Thoracic aorta (tissue), 2 donors: ENCODE results near the gene KCND3. TPM values are rescaled to one million over a fixed set of nuclear protein-coding genes. Genes with fewer than 3 reads are reported as not detected.

Experiments used
- ATAC-seq: fragments of 150-250 bp; one replicate; pipeline ENCODE4 v1.8.0; 2017; ENCODE audit warnings: low read depth; ENCODE audit not compliant: insufficient number of reproducible peaks, low FRiP score
- DNase-seq: peaks from one replicate; pipeline ENCODE4 v3.0.0-alpha.2; 2020; ENCODE audit warnings: low spot score
- H3K27ac ChIP-seq, 2 donors: fragments of 200-600 bp; sonication (generic); 1 replicate in 1 of 2; 2 replicates in 1 of 2; pipeline ENCODE4 v1.5.1; 2016; ENCODE audit warnings: mild to moderate bottlenecking in 2 of 2, moderate library complexity in 2 of 2
- H3K27me3 ChIP-seq: fragments of 200-600 bp; sonication (generic); replicated peaks from 2 replicates; pipeline ENCODE4 v1.6.0; 2016; ENCODE audit warnings: mild to moderate bottlenecking; ENCODE audit not compliant: insufficient read depth
- H3K36me3 ChIP-seq: fragments of 200-600 bp; sonication (generic); one replicate; pipeline ENCODE4 v1.5.1; 2016
- H3K4me1 ChIP-seq, 2 donors: fragments of 200-600 bp; sonication (generic); 1 replicate in 1 of 2; 2 replicates in 1 of 2; pipeline versions ENCODE4 v1.5.1 to v1.6.0; 2016; ENCODE audit warnings: low read depth in 2 of 2, mild to moderate bottlenecking in 1 of 2; ENCODE audit not compliant: control insufficient read depth in 1 of 2
- H3K4me3 ChIP-seq: fragments of 200-600 bp; sonication (generic); 2 replicates; pipeline ENCODE4 v1.5.1; 2016; ENCODE audit warnings: mild to moderate bottlenecking
- H3K9me3 ChIP-seq: fragments of 200-600 bp; sonication (generic); 2 replicates; pipeline ENCODE4 v1.5.1; 2016
- CTCF ChIP-seq: fragments of 200-600 bp; sonication (generic); IDR thresholded peaks from one replicate; pipeline ENCODE4 v1.5.1; 2019; ENCODE audit warnings: antibody characterized with exemption
- total RNA-seq, 2 donors: library from RNA; depleted of rRNA; stranded (reverse); fragments of >200 nt; gene quantifications; one replicate each; pipeline versions ENCODE4 v1.1.0 to v1.2.3, GENCODE V29; 2016

KCND3 gene
- total RNA-seq, 2 donors from 2014 or later: 12.3 to 16.6 TPM

DNA sequence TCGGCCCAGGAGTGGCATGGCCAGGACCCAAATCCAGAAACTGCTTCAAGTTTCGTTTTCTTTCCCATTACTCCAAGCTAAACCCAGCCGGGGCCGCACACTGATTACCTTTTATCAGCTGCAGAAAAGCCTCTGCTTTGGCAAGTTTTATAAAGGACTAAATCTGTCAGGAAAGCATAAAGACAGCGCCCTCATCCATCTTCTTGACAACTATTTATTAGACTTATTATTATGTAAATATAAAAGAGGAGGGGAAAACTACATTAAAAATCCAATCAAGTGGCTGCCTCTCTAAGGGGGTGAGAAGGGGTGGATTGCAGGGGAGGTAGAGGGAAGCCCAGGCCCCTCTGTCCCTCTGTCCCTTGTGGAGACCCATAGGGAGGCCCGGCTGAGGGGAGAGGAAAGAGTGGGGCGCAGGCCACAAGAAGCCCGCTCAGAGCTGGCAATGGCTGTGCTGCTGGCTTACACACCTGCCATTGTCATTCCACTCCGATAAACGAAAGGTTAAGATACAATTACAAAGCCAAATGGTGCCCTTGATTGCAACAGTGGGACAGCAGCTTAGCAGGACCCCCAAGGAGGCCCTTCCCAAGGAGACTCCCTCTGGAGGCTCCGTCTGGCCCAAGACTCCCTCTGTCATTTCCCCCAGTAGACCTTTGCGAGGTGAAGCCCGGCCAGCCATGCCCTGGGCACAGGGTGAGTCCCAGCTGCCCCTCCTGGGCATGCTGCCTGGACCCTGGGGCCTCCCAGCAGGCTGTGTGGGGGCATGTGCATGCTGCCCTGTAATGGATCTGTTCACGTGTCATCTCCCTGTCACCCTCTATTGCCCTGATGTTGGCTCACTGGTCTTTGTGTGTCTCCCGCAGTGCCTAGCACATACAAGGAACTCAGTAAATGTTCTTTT lies 45.4 kb downstream of the KCND3 start:
- no peak overlapping the region for H3K27ac ChIP-seq
- no peaks in the 10 kb centered on the region for H3K36me3 ChIP-seq
- TF ChIP-seq CTCF: no peak
- no peaks in the 10 kb centered on the region for H3K4me1 ChIP-seq
- ATAC-seq: no peak
- H3K27me3 ChIP-seq: no peaks in the 10 kb centered on the region
- H3K4me3 ChIP-seq: no peak overlapping the region
- no peak for DNase-seq
- no peaks in the 10 kb centered on the region for H3K9me3 ChIP-seq

- ATAC-seq (no peak), DNase-seq (no peak)
- Histone ChIP-seq H3K27ac (no peak overlapping the region), H3K27me3 (no peaks in the 10 kb centered on the region), H3K36me3 (no peaks in the 10 kb centered on the region), H3K9me3 (no peaks in the 10 kb centered on the region), H3K4me3 (no peak overlapping the region), H3K4me1 (no peaks in the 10 kb centered on the region)
- no peak for TF ChIP-seq CTCF
These were observed 46.4 kb downstream of the KCND3 start for GRCh38 chr1:111943066-111943465.

- Histone ChIP-seq H3K9me3 (no peaks in the 10 kb centered on the region), H3K4me3 (no peak overlapping the region), H3K27me3 (no peaks in the 10 kb centered on the region), H3K27ac (no peak overlapping the region), H3K36me3 (no peaks in the 10 kb centered on the region), H3K4me1 (no peaks in the 10 kb centered on the region)
- TF ChIP-seq CTCF: no peak
- no peak for ATAC-seq
- no peak for DNase-seq
These were observed 50.9 kb downstream of the KCND3 start for GRCh38 chr1:111938536-111938935.

- Histone ChIP-seq H3K27ac (no peak overlapping the region), H3K9me3 (no peaks in the 10 kb centered on the region), H3K27me3 (no peaks in the 10 kb centered on the region), H3K36me3 (no peaks in the 10 kb centered on the region), H3K4me1 (no peaks in the 10 kb centered on the region), H3K4me3 (no peak overlapping the region)
- TF ChIP-seq CTCF: no peak
- no peak for ATAC-seq
- DNase-seq: no peak
These were observed 51.3 kb downstream of the KCND3 start for GRCh38 chr1:111938123-111938522.

- DNase-seq: no peak
- no peak for ATAC-seq
- no peak for TF ChIP-seq CTCF
- Histone ChIP-seq H3K36me3 (no peaks in the 10 kb centered on the region), H3K4me1 (no peaks in the 10 kb centered on the region), H3K27me3 (no peaks in the 10 kb centered on the region), H3K9me3 (no peaks in the 10 kb centered on the region), H3K4me3 (no peak overlapping the region), H3K27ac (no peak overlapping the region)
These were observed 52.2 kb downstream of the KCND3 start for GRCh38 chr1:111937147-111937725.
